ENCODE measurements around the gene GOLM1.

GOLM1 gene

GRCh38 chr9:86072394-86072877 lies 26.9 kb downstream of the GOLM1 start:
- no peak overlapping the region for H3K27ac ChIP-seq (ENCODE audit: insufficient read depth in 1 of 2, low read depth in 1 of 2, low read length in 2 of 2, poor library complexity in 1 of 2, severe bottlenecking in 2 of 2)
- ChIA-PET POLR2A (no interaction called here), CTCF (no interaction called here)
- H3K4me3 ChIP-seq (ENCODE audit: control insufficient read depth in 1 of 7, extremely low read depth in 1 of 7, insufficient read depth in 4 of 7, low read depth in 2 of 7, low read length in 6 of 7), result no peak overlapping the region
- no peaks in the 10 kb centered on the region for H3K27me3 ChIP-seq (replicated peaks in 2 of 5; ENCODE audit: control insufficient read depth in 4 of 5, insufficient read depth in 5 of 5, low read length in 4 of 5)
- H3K36me3 ChIP-seq (ENCODE audit: control insufficient read depth in 4 of 4, insufficient read depth in 4 of 4, low read length in 3 of 4), result peaks cover 0 to 4% (median 0%) of the 10 kb centered on the region in 4 experiments
- no peak for DNase-seq
- H3K9me3 ChIP-seq (ENCODE audit: control extremely low read depth in 1 of 5, control insufficient read depth in 4 of 5, insufficient read depth in 2 of 5, low read depth in 1 of 5, low read length in 4 of 5), result no peaks in the 10 kb centered on the region
- WGBS (ENCODE audit: insufficient coverage), result no CpG with 5 or more reads among the region's 2 CpGs
- peaks cover 0 to 3% (median 0%) of the 10 kb centered on the region in 4 experiments for H3K4me1 ChIP-seq (ENCODE audit: control extremely low read depth in 1 of 4, control insufficient read depth in 4 of 4, insufficient read depth in 4 of 4, low read length in 3 of 4)

DNA sequence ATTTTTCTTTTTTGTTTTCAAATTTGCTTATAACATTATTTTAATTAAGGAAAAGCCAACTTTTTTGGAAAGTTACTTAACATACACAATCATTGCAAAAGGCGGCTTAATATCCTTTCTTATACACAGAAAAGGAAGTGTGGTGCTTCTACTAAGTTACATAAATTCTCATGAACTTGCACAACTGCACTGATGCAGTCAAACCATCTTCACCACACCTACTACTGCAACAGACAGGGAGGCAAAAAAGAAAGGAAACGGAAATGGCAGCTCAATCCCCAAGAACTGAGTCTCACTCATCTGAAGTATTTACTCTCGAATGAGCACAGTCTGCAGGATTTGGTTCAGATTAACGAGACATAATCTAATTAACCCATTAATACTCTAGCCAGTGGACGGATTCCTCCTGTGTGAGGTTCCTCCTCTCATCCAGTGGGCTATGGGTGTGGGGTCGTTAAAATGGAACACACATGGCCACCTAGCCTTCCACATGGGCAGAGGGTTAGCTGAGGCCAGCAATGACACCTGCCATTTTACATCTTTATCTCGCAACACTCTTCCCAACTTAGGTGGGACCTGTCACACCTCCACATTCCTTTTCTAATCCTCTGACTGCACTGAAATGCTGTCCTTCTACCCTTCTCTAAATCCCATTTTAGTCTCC lies 30.0 kb downstream of the GOLM1 start:
- POLR2A ChIA-PET, result no interaction called here

DNA sequence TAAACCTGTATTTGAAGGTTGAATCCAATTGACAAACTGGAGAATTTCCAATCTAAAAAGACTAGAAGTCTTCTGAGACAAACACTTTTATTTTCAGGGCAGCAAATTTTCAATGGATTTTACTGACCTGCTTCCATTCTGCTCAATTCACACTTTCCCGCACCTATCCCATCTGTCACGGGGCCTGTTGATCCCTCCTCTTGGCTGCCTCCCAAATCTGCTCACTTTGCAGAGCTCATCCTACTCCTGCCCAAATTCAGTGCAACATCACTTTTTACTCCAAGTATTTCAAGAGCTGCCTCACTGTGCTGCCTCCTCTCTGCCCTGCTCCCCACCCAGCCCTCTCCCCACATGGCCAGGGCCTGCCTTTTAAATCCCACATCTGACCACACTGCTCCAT lies 35.1 kb downstream of the GOLM1 start:
- no peaks in the 10 kb centered on the region for H3K9me3 ChIP-seq (ENCODE audit: control extremely low read depth in 1 of 5, control insufficient read depth in 4 of 5, insufficient read depth in 2 of 5, low read depth in 1 of 5, low read length in 4 of 5)
- peaks cover 0 to 4% (median 0%) of the 10 kb centered on the region in 4 experiments for H3K36me3 ChIP-seq (ENCODE audit: control insufficient read depth in 4 of 4, insufficient read depth in 4 of 4, low read length in 3 of 4)
- CTCF ChIA-PET, result no interaction called here
- 88% methylated on average over 2 of the region's 2 CpGs for WGBS (ENCODE audit: insufficient coverage)
- peaks cover 0 to 3% (median 0%) of the 10 kb centered on the region in 4 experiments for H3K4me1 ChIP-seq (ENCODE audit: control extremely low read depth in 1 of 4, control insufficient read depth in 4 of 4, insufficient read depth in 4 of 4, low read length in 3 of 4)
- DNase-seq, result no peak
- H3K27ac ChIP-seq (ENCODE audit: insufficient read depth in 1 of 2, low read depth in 1 of 2, low read length in 2 of 2, poor library complexity in 1 of 2, severe bottlenecking in 2 of 2), result no peak overlapping the region
- POLR2A ChIA-PET, result no interaction called here
- no peaks in the 10 kb centered on the region for H3K27me3 ChIP-seq (replicated peaks in 2 of 5; ENCODE audit: control insufficient read depth in 4 of 5, insufficient read depth in 5 of 5, low read length in 4 of 5)
- no peak overlapping the region for H3K4me3 ChIP-seq (ENCODE audit: control insufficient read depth in 1 of 7, extremely low read depth in 1 of 7, insufficient read depth in 4 of 7, low read depth in 2 of 7, low read length in 6 of 7)

More for the DNA sequence above, 30.0 kb downstream of the GOLM1 start:
- WGBS (ENCODE audit: insufficient coverage), result 94% methylated on average over 2 of the region's 7 CpGs
- Histone ChIP-seq H3K9me3 (ENCODE audit: control extremely low read depth in 1 of 5, control insufficient read depth in 4 of 5, insufficient read depth in 2 of 5, low read depth in 1 of 5, low read length in 4 of 5) (no peaks in the 10 kb centered on the region), H3K27ac (ENCODE audit: insufficient read depth in 1 of 2, low read depth in 1 of 2, low read length in 2 of 2, poor library complexity in 1 of 2, severe bottlenecking in 2 of 2) (no peak overlapping the region), H3K36me3 (ENCODE audit: control insufficient read depth in 4 of 4, insufficient read depth in 4 of 4, low read length in 3 of 4) (peaks cover 0 to 7% (median 0%) of the 10 kb centered on the region in 4 experiments), H3K27me3 (replicated peaks in 2 of 5; ENCODE audit: control insufficient read depth in 4 of 5, insufficient read depth in 5 of 5, low read length in 4 of 5) (no peaks in the 10 kb centered on the region), H3K4me3 (ENCODE audit: control insufficient read depth in 1 of 7, extremely low read depth in 1 of 7, insufficient read depth in 4 of 7, low read depth in 2 of 7, low read length in 6 of 7) (no peak overlapping the region), H3K4me1 (ENCODE audit: control extremely low read depth in 1 of 4, control insufficient read depth in 4 of 4, insufficient read depth in 4 of 4, low read length in 3 of 4) (peaks cover 0 to 3% (median 0%) of the 10 kb centered on the region in 4 experiments)
- CTCF ChIA-PET, result no interaction called here
- DNase-seq, result peak in 2 of 3 donors; percentile 6

DNA sequence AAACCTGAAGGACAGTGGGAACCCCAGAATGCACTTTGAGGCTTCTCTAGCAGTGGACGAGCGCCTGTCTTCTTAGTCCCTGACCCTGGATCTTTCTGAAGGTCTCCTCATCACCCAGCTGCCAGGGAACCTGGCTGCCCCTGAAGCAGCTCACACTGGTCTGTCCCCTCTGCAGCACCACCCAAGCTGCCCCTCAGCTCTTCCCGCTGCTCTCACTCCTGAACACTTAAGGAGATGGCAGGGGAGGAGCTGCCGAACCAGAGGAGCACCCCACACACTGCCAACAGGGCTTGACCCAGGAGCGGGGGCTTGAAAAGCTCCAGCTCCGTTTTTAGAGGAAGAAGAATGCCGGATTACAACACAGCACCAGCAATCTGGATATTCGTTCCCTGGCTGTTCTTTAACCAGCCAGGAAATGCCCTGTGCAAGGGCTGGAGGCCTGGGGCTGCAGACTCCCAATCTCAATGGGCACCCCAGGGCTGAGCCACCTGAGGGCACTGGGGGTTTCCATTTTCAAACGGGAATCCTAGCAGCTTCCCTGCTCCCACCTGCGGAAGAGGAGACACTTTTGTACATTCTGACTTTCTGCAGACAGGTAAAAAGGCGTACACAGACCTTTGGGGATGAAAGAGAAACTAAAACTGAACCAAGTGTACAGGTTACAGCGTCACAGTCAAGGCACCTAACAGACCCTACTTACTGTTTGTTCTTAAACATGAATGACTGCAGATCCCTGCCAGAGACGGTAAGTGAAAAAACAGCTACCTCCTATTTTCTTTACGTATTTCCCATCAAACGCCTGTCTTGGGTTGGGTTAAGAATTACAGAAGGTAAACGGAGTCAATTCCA lies 36.3 kb downstream of the GOLM1 start:
- WGBS (ENCODE audit: insufficient coverage), result 95% methylated on average over 12 of the region's 16 CpGs
- Histone ChIP-seq H3K4me3 (ENCODE audit: control insufficient read depth in 1 of 7, extremely low read depth in 1 of 7, insufficient read depth in 4 of 7, low read depth in 2 of 7, low read length in 6 of 7) (no peak overlapping the region), H3K9me3 (ENCODE audit: control extremely low read depth in 1 of 5, control insufficient read depth in 4 of 5, insufficient read depth in 2 of 5, low read depth in 1 of 5, low read length in 4 of 5) (no peaks in the 10 kb centered on the region), H3K4me1 (ENCODE audit: control extremely low read depth in 1 of 4, control insufficient read depth in 4 of 4, insufficient read depth in 4 of 4, low read length in 3 of 4) (peaks cover 0 to 2% (median 0%) of the 10 kb centered on the region in 4 experiments), H3K27ac (ENCODE audit: insufficient read depth in 1 of 2, low read depth in 1 of 2, low read length in 2 of 2, poor library complexity in 1 of 2, severe bottlenecking in 2 of 2) (no peak overlapping the region), H3K36me3 (ENCODE audit: control insufficient read depth in 4 of 4, insufficient read depth in 4 of 4, low read length in 3 of 4) (peaks cover 0 to 4% (median 0%) of the 10 kb centered on the region in 4 experiments), H3K27me3 (replicated peaks in 2 of 5; ENCODE audit: control insufficient read depth in 4 of 5, insufficient read depth in 5 of 5, low read length in 4 of 5) (no peaks in the 10 kb centered on the region)
- POLR2A ChIA-PET, result no interaction called here
- CTCF ChIA-PET, result no interaction called here
- no peak for DNase-seq

GRCh38 chr9:86061972-86062739 lies 37.2 kb downstream of the GOLM1 start:
- H3K9me3 ChIP-seq (ENCODE audit: control extremely low read depth in 1 of 5, control insufficient read depth in 4 of 5, insufficient read depth in 2 of 5, low read depth in 1 of 5, low read length in 4 of 5), result no peaks in the 10 kb centered on the region
- H3K4me1 ChIP-seq (ENCODE audit: control extremely low read depth in 1 of 4, control insufficient read depth in 4 of 4, insufficient read depth in 4 of 4, low read length in 3 of 4), result no peaks in the 10 kb centered on the region
- peaks cover 0 to under 1% (median 0%) of the 10 kb centered on the region in 4 experiments for H3K36me3 ChIP-seq (ENCODE audit: control insufficient read depth in 4 of 4, insufficient read depth in 4 of 4, low read length in 3 of 4)
- no peak overlapping the region for H3K27ac ChIP-seq (ENCODE audit: insufficient read depth in 1 of 2, low read depth in 1 of 2, low read length in 2 of 2, poor library complexity in 1 of 2, severe bottlenecking in 2 of 2)
- H3K4me3 ChIP-seq (ENCODE audit: control insufficient read depth in 1 of 7, extremely low read depth in 1 of 7, insufficient read depth in 4 of 7, low read depth in 2 of 7, low read length in 6 of 7), result no peak overlapping the region
- POLR2A ChIA-PET, result no interaction called here
- H3K27me3 ChIP-seq (replicated peaks in 2 of 5; ENCODE audit: control insufficient read depth in 4 of 5, insufficient read depth in 5 of 5, low read length in 4 of 5), result no peaks in the 10 kb centered on the region
- WGBS (ENCODE audit: insufficient coverage), result 90% methylated on average over 10 of the region's 11 CpGs
- DNase-seq, result no peak
- CTCF ChIA-PET, result no interaction called here

DNA sequence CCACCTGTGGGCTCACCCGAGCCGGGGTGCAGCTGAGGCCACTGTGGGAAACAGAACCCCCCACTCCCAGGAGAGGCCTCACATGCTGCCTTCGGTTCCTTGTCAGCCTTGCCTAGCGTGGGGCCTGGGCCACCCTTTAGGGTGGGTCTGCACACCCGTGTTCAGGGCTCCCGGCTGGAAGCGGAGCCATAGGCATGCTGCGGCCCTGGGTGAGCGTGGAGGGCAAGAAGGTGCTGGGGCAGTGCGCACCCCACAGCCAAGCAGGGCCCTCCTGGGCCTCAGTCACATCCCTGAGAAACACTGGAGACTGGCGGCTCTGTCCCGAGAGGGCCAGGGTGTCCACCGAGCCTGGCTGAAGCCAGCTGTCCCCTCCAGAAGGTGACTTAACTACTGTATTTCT lies 41.9 kb downstream of the GOLM1 start:
- CTCF ChIA-PET, result no interaction called here
- no peak for DNase-seq

More for the DNA sequence above, 41.9 kb downstream of the GOLM1 start:
- Histone ChIP-seq H3K27me3 (replicated peaks in 2 of 5; ENCODE audit: control insufficient read depth in 4 of 5, insufficient read depth in 5 of 5, low read length in 4 of 5) (no peaks in the 10 kb centered on the region), H3K36me3 (ENCODE audit: control insufficient read depth in 4 of 4, insufficient read depth in 4 of 4, low read length in 3 of 4) (peaks cover 0 to 5% (median 0%) of the 10 kb centered on the region in 4 experiments), H3K4me3 (ENCODE audit: control insufficient read depth in 1 of 7, extremely low read depth in 1 of 7, insufficient read depth in 4 of 7, low read depth in 2 of 7, low read length in 6 of 7) (no peak overlapping the region), H3K27ac (ENCODE audit: insufficient read depth in 1 of 2, low read depth in 1 of 2, low read length in 2 of 2, poor library complexity in 1 of 2, severe bottlenecking in 2 of 2) (no peak overlapping the region), H3K9me3 (ENCODE audit: control extremely low read depth in 1 of 5, control insufficient read depth in 4 of 5, insufficient read depth in 2 of 5, low read depth in 1 of 5, low read length in 4 of 5) (no peaks in the 10 kb centered on the region), H3K4me1 (ENCODE audit: control extremely low read depth in 1 of 4, control insufficient read depth in 4 of 4, insufficient read depth in 4 of 4, low read length in 3 of 4) (no peaks in the 10 kb centered on the region)
- whole genome bisulfite sequencing (ENCODE audit: insufficient coverage), result 97% methylated on average over 13 of the region's 13 CpGs
- POLR2A ChIA-PET, result no interaction called here

Measured in common myeloid progenitor, CD34-positive (primary cell).